Vagina (tissue), 2 donors: ENCODE data around the gene ADCY7. TPM values are rescaled to one million over a fixed set of nuclear protein-coding genes. Genes with fewer than 3 reads are reported as not detected.

Source experiments
- DNase-seq, 2 donors: peaks; one replicate each; pipeline ENCODE4 v3.0.0-alpha.2; 2017; ENCODE audit errors: extremely low spot score in 2 of 2
- H3K27ac ChIP-seq: fragments of 200-600 bp; sonication (generic); one replicate; pipeline ENCODE4 v1.5.1; 2019
- H3K27me3 ChIP-seq: fragments of 200-600 bp; sonication (generic); one replicate; pipeline ENCODE4 v1.5.1; 2019
- H3K36me3 ChIP-seq, 2 donors: fragments of 200-600 bp; sonication (generic); one replicate each; pipeline ENCODE4 v1.5.1; 2017 to 2019
- H3K4me1 ChIP-seq: fragments of 200-600 bp; sonication (generic); one replicate; pipeline ENCODE4 v1.5.1; 2019
- H3K4me3 ChIP-seq, 2 donors: fragments of 200-600 bp; sonication (generic); 1 replicate in 1 of 2; 2 replicates in 1 of 2; pipeline ENCODE4 v1.5.1; 2016 to 2019
- H3K9me3 ChIP-seq: fragments of 200-600 bp; sonication (generic); one replicate; pipeline ENCODE4 v1.5.1; 2019
- CTCF ChIP-seq, 3 experiments: fragments of 450-650 bp in 2 of 3; fragments of 200-600 bp in 1 of 3; sonication (generic) in 1 of 3; IDR thresholded peaks; one replicate each; pipeline ENCODE4 v1.5.1; 2017 to 2019; ENCODE audit warnings: antibody characterized with exemption in 3 of 3, mild to moderate bottlenecking in 2 of 3, moderate library complexity in 2 of 3
- POLR2A ChIP-seq, 2 donors: fragments of 450-650 bp; IDR thresholded peaks; one replicate each; pipeline ENCODE4 v1.6.1; 2017; ENCODE audit warnings: antibody characterized with exemption in 2 of 2, mild to moderate bottlenecking in 2 of 2, moderate library complexity in 2 of 2
- POLR2AphosphoS5 ChIP-seq, 2 donors: sonication (generic); formaldehyde crosslinking; IDR thresholded peaks; one replicate each; pipeline ENCODE4 v1.9.0; 2017; ENCODE audit warnings: antibody characterized with exemption in 2 of 2, mild to moderate bottlenecking in 2 of 2, low read depth in 1 of 2; ENCODE audit not compliant: insufficient read depth in 1 of 2
- intact Hi-C: fragments of 100-400 bp; cut with DNase I; formaldehyde crosslinking; loops from one replicate; pipeline ENCODE4 v1.15.1; 2023
- total RNA-seq: library from RNA; depleted of rRNA; stranded (reverse); fragments of >200 nt; gene quantifications from one replicate; pipeline ENCODE4 v1.2.3, GENCODE V29; 2016

Gene ADCY7
- total RNA-seq, 1 donor from 2014 or later: 18.9 TPM

GRCh38 chr16:50268352-50268751 is 2.0 kb downstream of the ADCY7 start:
- TF ChIP-seq CTCF (IDR thresholded peaks at IDR 0.05): no peak
- no peak for TF ChIP-seq POLR2A (IDR thresholded peaks at IDR 0.05)
- TF ChIP-seq POLR2AphosphoS5 (IDR thresholded peaks at IDR 0.05; ENCODE audit: insufficient read depth in 1 of 2, low read depth in 1 of 2): no peak
- Histone ChIP-seq H3K4me3 (no peak overlapping the region), H3K36me3 (no peaks in the 10 kb centered on the region), H3K27me3 (no peaks in the 10 kb centered on the region), H3K4me1 (peaks cover 24% of the 10 kb centered on the region), H3K9me3 (no peaks in the 10 kb centered on the region), H3K27ac (no peak overlapping the region)
- intact Hi-C loops: no loop called here
- DNase-seq: no peak

GRCh38 chr16:50269061-50269705 is 2.8 kb downstream of the ADCY7 start:
- H3K36me3 ChIP-seq: no peaks in the 10 kb centered on the region
- H3K9me3 ChIP-seq: no peaks in the 10 kb centered on the region
- intact Hi-C loops: no loop called here
- TF ChIP-seq CTCF (IDR thresholded peaks at IDR 0.05) (no peak), POLR2AphosphoS5 (IDR thresholded peaks at IDR 0.05; ENCODE audit: insufficient read depth in 1 of 2, low read depth in 1 of 2) (no peak), POLR2A (IDR thresholded peaks at IDR 0.05) (no peak)
- no peak overlapping the region for H3K27ac ChIP-seq
- peaks cover 24% of the 10 kb centered on the region for H3K4me1 ChIP-seq
- no peak for DNase-seq
- H3K27me3 ChIP-seq: no peaks in the 10 kb centered on the region
- H3K4me3 ChIP-seq: no peak overlapping the region

- peaks cover 27% of the 10 kb centered on the region for H3K4me1 ChIP-seq
- TF ChIP-seq POLR2AphosphoS5 (IDR thresholded peaks at IDR 0.05; ENCODE audit: insufficient read depth in 1 of 2, low read depth in 1 of 2) (no peak), POLR2A (IDR thresholded peaks at IDR 0.05) (no peak), CTCF (IDR thresholded peaks at IDR 0.05) (no peak)
- H3K4me3 ChIP-seq: no peak overlapping the region
- no peak overlapping the region for H3K27ac ChIP-seq
- H3K9me3 ChIP-seq: no peaks in the 10 kb centered on the region
- H3K36me3 ChIP-seq: no peaks in the 10 kb centered on the region
- no peak for DNase-seq
- intact Hi-C loops: no loop called here
- no peaks in the 10 kb centered on the region for H3K27me3 ChIP-seq
These were observed 3.6 kb downstream of the ADCY7 start for GRCh38 chr16:50269769-50270509.

GRCh38 chr16:50270510-50271147 is 4.3 kb downstream of the ADCY7 start:
- no peak overlapping the region for H3K4me3 ChIP-seq
- no peak for DNase-seq
- TF ChIP-seq POLR2A (IDR thresholded peaks at IDR 0.05) (no peak), CTCF (IDR thresholded peaks at IDR 0.05) (no peak), POLR2AphosphoS5 (IDR thresholded peaks at IDR 0.05; ENCODE audit: insufficient read depth in 1 of 2, low read depth in 1 of 2) (no peak)
- H3K4me1 ChIP-seq: peaks cover 25% of the 10 kb centered on the region
- H3K9me3 ChIP-seq: no peaks in the 10 kb centered on the region
- no peaks in the 10 kb centered on the region for H3K36me3 ChIP-seq
- intact Hi-C loops: no loop called here
- no peak overlapping the region for H3K27ac ChIP-seq
- H3K27me3 ChIP-seq: no peaks in the 10 kb centered on the region
